ENCODE data around the gene ANKFN1.
A peak's percentile ranks its signal among the peaks of the same experiment; 100 is the strongest.

ANKFN1 gene

GRCh38 chr17:56159826-56160380, 6.6 kb downstream of the ANKFN1 start:
- TF ChIP-seq CTCF (IDR thresholded peaks at IDR 0.05) (no peak), ZFX (IDR thresholded peaks at IDR 0.05; ENCODE audit: borderline replicate concordance) (no peak)

GRCh38 chr17:56160422-56160821, 7.1 kb downstream of the ANKFN1 start:
- no peak for TF ChIP-seq ZFX (IDR thresholded peaks at IDR 0.05; ENCODE audit: borderline replicate concordance)
- no peak for TF ChIP-seq CTCF (IDR thresholded peaks at IDR 0.05)
- no peak overlapping the region for H3K27ac ChIP-seq

More at GRCh38 chr17:56159826-56160380, 6.6 kb downstream of the ANKFN1 start:
- H3K27ac ChIP-seq = no peak overlapping the region

GRCh38 chr17:56165072-56165641, 11.9 kb downstream of the ANKFN1 start:
- TF ChIP-seq CTCF (IDR thresholded peaks at IDR 0.05) (no peak), ZFX (IDR thresholded peaks at IDR 0.05; ENCODE audit: borderline replicate concordance) (no peak)
- no peak overlapping the region for H3K27ac ChIP-seq

- no peak overlapping the region for H3K27ac ChIP-seq
- TF ChIP-seq ZFX (IDR thresholded peaks at IDR 0.05; ENCODE audit: borderline replicate concordance) (no peak), CTCF (IDR thresholded peaks at IDR 0.05) (no peak)
Measured at GRCh38 chr17:56167491-56167890, 14.2 kb downstream of the ANKFN1 start.

- no peak for TF ChIP-seq CTCF (IDR thresholded peaks at IDR 0.05)
- TF ChIP-seq ZFX (IDR thresholded peaks at IDR 0.05; ENCODE audit: borderline replicate concordance) = no peak
- no peak overlapping the region for H3K27ac ChIP-seq
Measured at GRCh38 chr17:56169621-56170020, 16.3 kb downstream of the ANKFN1 start.

GRCh38 chr17:56171186-56171959, 18.1 kb downstream of the ANKFN1 start:
- no peak for TF ChIP-seq CTCF (IDR thresholded peaks at IDR 0.05)
- TF ChIP-seq ZFX (IDR thresholded peaks at IDR 0.05; ENCODE audit: borderline replicate concordance) = no peak
- H3K27ac ChIP-seq = no peak overlapping the region; the same call in 1 of the 2 replicates

- peak overlapping the region; percentile 63 for H3K27ac ChIP-seq
- no peak for TF ChIP-seq CTCF (IDR thresholded peaks at IDR 0.05)
- no peak for TF ChIP-seq ZFX (IDR thresholded peaks at IDR 0.05; ENCODE audit: borderline replicate concordance)
Measured at GRCh38 chr17:56172517-56172982, 19.3 kb downstream of the ANKFN1 start.

Data from 22Rv1 (cell line).